Osteocyte (in vitro differentiated cells): ENCODE data around the gene STIMATE. TPM values are rescaled to one million over a fixed set of nuclear protein-coding genes. Genes with fewer than 3 reads are reported as not detected.

ENCODE experiments used
- DNase-seq: peaks from one replicate; pipeline ENCODE4 v3.0.0; 2021; ENCODE audit warnings: mixed read lengths; ENCODE audit not compliant: unreplicated experiment; ENCODE audit errors: extremely low spot score
- H3K27ac Mint-ChIP-seq: one replicate; pipeline ENCODE4 v1.8.0; 2021; ENCODE audit warnings: mild to moderate bottlenecking, mixed read lengths; ENCODE audit not compliant: unreplicated experiment
- H3K27me3 Mint-ChIP-seq: one replicate; pipeline ENCODE4 v1.8.0; 2021; ENCODE audit warnings: mixed read lengths; ENCODE audit not compliant: unreplicated experiment
- H3K36me3 Mint-ChIP-seq: one replicate; pipeline ENCODE4 v1.8.0; 2021; ENCODE audit warnings: mixed read lengths; ENCODE audit not compliant: unreplicated experiment
- H3K4me1 Mint-ChIP-seq: one replicate; pipeline ENCODE4 v1.8.0; 2021; ENCODE audit warnings: mixed read lengths; ENCODE audit not compliant: unreplicated experiment
- H3K4me3 Mint-ChIP-seq: one replicate; pipeline ENCODE4 v1.8.0; 2021; ENCODE audit warnings: mild to moderate bottlenecking, moderate library complexity, mixed read lengths; ENCODE audit not compliant: unreplicated experiment
- H3K9me3 Mint-ChIP-seq: one replicate; pipeline ENCODE4 v1.8.0; 2021; ENCODE audit warnings: mixed read lengths; ENCODE audit not compliant: unreplicated experiment
- long read RNA-seq: library from polyadenylated mRNA; unstranded; transcript quantifications from one replicate; pipeline ENCODE4 v2.0.0, GENCODE V29; 2021
- total RNA-seq: library from RNA; stranded (reverse); gene quantifications from 2 replicates; pipeline ENCODE4 v1.2.1, GENCODE V29; 2021
- TF ChIP-seq, protein P1 (sequence below): fragments of 200-600 bp; sonication (generic); IDR thresholded peaks from 2 replicates; pipeline ENCODE4 v1.5.0; 2021; ENCODE audit warnings: antibody characterized with exemption, mild to moderate bottlenecking, moderate library complexity

STIMATE gene
- total RNA-seq, result 22.9 and 25.3 TPM in 2 replicates
- long read RNA-seq, full-length matches to known transcripts, result 1 of 19 reads
- long read RNA-seq, partial matches to known transcripts, result 6 of 19 reads
- long read RNA-seq, other reads (novel, unspliced or antisense), result 12 of 19 reads

DNA sequence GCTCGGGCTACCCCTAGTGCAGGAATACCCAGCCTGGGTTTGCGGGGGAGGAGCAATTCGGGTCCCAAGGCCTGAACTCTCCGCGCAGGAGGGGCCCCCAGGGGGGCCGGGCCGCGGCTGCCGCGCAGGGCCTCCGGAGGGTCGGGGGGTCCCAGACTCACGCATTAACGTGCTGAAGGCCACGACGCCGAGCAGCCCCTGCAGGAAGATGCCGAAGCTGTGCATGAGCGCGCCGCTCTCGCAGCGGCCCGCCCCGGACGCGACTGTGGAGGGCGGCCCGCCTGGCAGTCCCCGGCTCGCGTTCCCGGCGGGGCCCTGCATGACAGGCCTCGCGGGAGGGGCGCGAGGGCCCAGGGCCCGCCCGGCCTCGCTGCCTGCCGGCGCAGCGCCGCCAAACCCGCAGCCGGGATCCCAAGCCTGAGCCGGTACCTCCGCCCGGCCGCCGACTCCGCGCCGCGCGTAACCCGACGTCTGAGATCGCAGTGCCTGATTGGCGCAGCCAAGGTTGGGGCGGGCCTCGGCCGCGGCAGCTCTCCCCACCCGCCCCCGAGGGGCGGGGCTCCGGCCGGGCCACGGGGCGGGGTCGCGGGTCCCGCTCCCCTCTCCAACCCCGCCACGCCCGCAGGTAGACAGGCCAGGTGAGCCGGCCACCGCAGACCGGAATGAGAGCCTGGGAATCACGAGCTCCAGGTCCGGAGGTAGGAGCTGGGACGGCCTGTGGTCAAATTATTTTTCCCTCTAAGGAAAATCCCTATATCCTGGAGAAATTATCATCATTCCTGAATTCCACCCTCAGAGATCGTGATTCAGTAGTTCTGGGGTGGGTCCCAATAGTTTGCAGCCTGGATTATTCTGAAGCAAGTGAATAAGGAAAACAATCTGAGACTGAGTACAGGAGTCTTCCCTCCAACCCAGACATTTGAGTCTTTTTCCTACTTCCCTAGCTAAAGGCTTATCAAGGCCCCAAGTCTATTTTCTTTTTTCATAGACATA, at the start of gene STIMATE:
Gene STIMATE, minus strand, starts transcription at position 419 of the 993 bp plus-strand sequence. Its CDS starts 98 bp downstream, at position 321.
- Mint-ChIP-seq H3K4me1 (peaks cover 22% of the 10 kb centered on the region), H3K9me3 (no peaks in the 10 kb centered on the region), H3K4me3 (peak within 1 kb of the TSS; percentile 90), H3K27ac (peak within 1 kb of the TSS; percentile 53), H3K36me3 (peaks cover 7% of the 10 kb centered on the region), H3K27me3 (no peaks in the 10 kb centered on the region)
- DNase-seq, result peak; percentile 94
- TF ChIP-seq, protein P1, sequence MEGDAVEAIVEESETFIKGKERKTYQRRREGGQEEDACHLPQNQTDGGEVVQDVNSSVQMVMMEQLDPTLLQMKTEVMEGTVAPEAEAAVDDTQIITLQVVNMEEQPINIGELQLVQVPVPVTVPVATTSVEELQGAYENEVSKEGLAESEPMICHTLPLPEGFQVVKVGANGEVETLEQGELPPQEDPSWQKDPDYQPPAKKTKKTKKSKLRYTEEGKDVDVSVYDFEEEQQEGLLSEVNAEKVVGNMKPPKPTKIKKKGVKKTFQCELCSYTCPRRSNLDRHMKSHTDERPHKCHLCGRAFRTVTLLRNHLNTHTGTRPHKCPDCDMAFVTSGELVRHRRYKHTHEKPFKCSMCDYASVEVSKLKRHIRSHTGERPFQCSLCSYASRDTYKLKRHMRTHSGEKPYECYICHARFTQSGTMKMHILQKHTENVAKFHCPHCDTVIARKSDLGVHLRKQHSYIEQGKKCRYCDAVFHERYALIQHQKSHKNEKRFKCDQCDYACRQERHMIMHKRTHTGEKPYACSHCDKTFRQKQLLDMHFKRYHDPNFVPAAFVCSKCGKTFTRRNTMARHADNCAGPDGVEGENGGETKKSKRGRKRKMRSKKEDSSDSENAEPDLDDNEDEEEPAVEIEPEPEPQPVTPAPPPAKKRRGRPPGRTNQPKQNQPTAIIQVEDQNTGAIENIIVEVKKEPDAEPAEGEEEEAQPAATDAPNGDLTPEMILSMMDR, result no peak

DNA sequence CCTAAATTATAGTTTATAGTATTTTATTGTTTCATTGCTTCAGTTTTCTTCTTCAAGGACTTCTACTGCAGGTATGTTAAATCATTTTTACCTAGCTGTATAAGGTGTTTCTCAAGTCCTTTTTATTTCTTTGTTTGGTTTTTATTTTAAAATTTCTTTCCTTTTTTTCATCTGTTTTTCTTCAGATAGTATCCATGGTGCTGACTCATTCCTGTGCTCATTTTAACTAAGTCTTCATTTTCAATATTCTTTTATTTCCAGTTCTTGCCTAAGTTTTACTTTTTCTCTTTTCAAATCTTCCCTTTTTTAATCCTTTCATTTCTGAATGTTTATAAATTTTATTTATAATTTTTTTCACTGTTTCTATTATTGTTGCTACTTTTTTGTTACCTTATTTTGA, 42.3 kb upstream of the STIMATE start:
- TF ChIP-seq, protein P1, result no peak
- Mint-ChIP-seq H3K4me3 (no peak overlapping the region), H3K27me3 (no peaks in the 10 kb centered on the region), H3K27ac (no peak overlapping the region), H3K9me3 (no peaks in the 10 kb centered on the region), H3K36me3 (peaks cover 10% of the 10 kb centered on the region), H3K4me1 (peaks cover 1% of the 10 kb centered on the region)
- no peak for DNase-seq

DNA sequence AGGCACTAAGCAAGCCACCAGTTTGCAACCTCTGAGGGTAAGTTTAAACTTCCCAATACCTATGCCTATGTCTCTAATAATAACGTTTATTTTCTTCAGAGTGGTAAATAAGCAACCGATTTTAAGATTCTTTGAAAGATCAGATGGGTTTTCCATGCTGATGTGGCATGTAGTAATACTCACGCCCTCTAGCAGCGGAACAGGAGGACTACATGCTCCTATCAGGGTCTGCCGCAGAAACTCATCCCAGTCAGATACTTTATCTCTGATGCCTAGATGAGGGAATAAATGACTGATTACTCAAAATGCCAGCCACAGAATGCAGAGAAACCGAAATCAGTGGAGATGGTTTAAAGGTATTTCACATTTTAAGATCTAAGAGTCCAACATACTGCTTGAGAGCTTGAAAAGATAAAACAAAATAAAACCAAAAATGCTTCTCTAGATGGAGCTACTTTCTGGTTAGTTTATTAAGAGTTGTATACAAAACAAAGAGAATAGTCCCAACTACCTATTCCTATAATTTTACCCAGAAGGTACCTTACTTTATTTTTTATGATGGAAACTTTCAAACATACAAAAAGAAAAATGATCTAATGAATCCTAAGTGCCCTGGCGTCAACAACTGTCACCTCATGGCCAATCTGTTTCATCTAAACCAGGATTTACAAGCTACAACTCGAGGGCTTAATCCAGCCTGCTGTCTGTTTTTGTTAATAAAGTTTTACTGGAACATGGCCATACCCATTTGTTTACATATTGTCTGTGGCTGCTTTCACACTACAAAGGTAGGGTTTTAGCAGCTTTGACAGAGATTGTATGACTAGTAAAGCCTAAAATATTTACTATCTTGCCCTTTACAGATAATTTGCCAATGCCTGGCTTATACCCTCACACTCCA, 37.5 kb upstream of the STIMATE start:
- Mint-ChIP-seq H3K9me3 (no peaks in the 10 kb centered on the region), H3K27ac (no peak overlapping the region), H3K27me3 (no peaks in the 10 kb centered on the region), H3K36me3 (peaks cover 6% of the 10 kb centered on the region), H3K4me3 (no peak overlapping the region), H3K4me1 (no peaks in the 10 kb centered on the region)
- no peak for DNase-seq
- TF ChIP-seq, protein P1, result peak; percentile 84

DNA sequence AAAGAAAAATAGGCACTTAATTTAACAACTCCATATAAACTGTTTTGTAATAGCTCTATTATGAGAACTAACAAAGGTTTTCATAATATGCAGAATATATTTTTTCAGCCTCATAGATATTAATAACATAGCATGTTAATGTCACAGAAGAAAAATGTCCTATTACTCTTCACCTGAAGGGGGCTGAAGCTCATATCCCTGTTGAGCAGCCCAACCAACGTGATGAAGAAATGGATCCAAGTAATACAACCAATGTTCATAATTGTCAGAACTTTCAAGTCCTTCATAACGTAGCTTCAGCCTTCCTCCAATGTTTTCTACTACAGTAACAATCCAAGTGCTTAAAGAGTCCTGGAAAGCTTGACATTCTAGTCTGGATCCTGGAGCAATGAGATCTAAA, 34.5 kb upstream of the STIMATE start:
- Mint-ChIP-seq H3K9me3 (no peaks in the 10 kb centered on the region), H3K27me3 (no peaks in the 10 kb centered on the region), H3K36me3 (peaks cover 3% of the 10 kb centered on the region), H3K4me3 (no peak overlapping the region), H3K4me1 (no peaks in the 10 kb centered on the region), H3K27ac (no peak overlapping the region)
- TF ChIP-seq, protein P1, result no peak
- no peak for DNase-seq
